SIG-M5 treated with dmso at 0.1 percent for 504 hours (cell line): ENCODE measurements around the gene C10orf105.

ENCODE experiments used
- DNase-seq: peaks from one replicate; lab custom pipeline; 2025; ENCODE audit not compliant: unreplicated experiment; lab: John Stamatoyannopoulos, UW

Gene C10orf105

DNA sequence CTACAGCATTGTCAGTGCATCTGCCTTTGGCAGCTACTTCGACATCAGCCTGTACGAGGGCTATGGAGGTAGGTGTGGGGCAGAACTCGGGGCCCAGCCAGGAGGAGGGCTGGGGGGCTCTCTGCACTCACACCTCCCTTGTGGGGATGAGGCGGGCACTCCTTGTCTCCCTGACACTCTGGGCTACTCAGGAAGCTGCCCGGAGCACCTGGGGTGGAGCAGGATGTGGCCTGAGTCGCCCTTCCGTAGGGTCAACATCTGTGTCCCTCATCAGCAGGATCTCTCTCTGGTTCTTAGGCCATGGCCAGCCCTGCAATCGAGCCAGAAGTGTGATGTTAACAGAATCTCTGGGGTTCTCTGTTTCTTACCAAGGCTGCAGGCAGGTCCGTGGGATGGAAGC is 40.2 kb downstream of the C10orf105 start:
- DNase-seq: no peak

DNA sequence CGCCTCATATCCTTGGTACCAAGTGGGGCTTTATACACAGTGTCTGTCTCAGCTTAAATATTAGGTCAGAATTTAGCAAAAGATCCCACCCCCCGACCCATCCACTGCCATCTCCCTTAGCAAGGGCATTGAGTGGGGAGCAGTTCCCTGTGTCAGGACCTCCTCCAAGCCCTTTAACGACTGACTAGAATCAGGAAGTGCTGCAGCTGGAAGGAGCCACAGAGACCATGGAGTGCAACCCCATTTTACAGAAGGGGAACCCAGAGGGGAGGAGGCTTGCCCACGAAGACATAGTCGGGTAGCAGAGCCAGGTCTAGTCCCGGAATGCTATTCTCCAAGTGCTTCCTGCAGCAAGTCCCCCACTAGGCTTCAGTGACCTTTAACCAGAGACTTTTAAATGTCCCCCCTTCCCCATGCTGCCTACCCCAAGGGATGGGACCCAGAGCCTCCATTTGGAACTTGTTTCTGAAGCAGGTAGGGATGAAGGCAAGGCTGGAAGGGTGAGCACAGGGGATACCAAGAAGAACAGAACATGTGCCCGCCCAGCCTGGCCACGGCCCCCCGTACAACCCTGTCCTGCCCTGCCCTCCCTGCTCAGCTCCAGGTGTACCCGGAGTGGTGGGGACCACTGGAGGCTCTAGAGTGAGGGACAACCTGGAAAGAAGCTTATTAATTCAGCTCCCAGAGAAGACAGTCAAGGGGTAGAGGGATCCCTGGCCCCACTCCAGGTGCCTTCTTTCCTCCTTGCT is 41.3 kb downstream of the C10orf105 start:
- no peak for DNase-seq

DNA sequence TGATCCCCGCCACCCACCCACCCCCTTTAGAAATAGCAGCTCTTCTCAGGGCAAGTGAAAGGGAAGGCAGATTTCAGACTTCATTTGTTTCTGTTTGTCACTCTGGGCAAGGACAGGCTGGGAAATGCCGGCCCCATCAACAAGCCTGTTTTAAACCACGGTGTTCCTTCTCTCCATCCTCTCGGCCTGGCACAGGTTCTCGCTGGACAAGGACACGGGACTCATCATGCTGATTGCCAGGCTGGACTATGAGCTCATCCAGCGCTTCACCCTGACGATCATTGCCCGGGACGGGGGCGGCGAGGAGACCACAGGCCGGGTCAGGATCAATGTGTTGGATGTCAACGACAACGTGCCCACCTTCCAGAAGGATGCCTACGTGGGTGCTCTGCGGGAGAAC is 42.3 kb downstream of the C10orf105 start:
- no peak for DNase-seq

DNA sequence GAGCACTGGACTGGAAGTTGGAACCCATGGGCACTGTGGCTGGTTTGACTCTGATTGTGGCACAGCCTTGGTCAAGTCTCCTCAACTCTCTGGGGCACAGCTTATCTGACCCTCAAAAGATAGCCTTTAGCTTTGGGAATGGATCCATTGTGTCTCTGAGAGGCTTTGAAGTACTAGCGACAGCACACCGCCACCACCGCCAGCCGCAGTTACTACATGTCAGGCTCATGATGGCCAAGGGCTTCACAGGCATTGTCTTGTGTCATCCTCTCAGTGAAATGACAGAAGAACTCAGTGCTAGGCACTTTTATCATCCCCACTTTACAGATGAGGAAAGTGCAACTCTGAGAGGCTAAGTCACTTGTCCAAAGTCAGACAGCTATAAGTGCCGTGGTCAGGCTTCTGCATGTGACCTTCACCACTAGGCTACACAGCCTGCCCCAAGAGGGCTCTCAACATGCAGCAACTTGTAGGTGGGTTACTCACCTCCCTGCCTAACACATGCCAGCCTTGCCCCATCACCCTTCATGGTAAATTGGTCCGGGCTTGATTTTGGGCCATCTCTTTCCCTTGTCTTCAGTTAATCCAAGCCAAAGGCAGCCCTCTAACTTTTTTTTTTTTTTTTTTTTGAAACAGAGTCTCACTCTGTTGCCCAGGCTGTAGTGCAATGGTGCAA is 44.1 kb downstream of the C10orf105 start:
- DNase-seq: no peak

DNA sequence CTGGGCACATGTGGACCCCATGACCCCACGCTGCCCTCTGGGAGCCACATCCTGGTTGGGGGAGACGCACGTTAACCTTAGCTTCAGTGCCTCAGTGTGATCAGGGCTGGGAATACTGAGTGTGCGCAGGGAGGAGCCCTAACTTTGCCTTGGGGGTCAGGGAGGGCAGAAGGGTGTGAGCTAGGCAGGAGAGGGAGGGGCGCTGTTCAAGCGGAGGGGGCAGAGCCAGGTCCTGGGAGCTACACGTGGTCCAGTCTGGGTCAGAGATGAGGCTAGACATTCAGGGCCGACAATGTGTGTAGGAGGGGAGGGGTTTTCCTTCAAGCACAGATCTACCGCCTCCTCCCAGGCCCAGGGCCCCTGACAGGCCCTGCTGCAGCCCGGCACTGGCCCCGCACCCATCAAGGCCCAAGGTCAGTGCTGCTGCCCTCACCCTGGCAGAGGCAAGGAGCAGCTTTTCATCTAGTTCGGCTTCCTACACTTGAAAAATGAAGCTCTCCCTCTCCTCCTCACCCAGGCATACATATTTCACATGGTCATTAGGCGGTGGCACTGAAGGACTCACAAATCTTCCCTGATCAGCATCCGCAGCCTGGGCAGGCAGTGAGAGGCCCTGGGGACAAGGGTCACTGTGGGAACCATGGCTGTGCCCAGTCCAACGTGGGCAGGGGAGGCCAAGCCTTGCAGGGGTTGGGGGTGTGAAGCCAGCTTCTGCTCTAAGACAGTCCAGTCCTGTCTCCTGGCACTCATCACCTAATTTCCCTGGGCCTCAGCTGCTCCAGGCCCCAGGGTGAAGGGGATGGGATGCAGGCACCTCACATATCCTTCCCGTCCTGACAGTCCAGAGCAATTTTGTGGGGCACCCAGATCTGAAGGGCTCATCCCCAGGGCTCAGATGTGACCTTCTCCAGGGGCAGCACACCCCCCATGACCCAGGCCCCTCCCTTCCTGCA is 47.3 kb downstream of the C10orf105 start:
- DNase-seq: no peak

DNA sequence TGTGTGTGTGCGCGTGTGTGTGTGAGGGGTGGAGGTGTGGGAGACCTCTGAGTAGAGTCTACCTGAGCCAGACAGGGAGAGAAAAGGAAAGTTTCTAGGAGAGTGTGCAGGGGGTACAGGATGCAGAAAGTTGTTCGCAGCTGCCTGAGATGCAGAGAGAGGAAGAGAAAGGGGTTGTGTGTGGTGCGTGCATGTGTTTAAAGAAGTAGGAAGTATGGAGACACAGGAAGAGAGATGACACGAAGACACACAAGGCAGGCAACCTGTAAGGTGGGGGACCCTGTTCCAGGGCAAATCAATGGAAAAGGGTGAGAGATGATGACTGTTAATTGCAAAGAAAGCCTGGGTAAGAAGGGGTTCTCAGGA is 52.2 kb downstream of the C10orf105 start:
- peak; percentile 23 for DNase-seq

DNA sequence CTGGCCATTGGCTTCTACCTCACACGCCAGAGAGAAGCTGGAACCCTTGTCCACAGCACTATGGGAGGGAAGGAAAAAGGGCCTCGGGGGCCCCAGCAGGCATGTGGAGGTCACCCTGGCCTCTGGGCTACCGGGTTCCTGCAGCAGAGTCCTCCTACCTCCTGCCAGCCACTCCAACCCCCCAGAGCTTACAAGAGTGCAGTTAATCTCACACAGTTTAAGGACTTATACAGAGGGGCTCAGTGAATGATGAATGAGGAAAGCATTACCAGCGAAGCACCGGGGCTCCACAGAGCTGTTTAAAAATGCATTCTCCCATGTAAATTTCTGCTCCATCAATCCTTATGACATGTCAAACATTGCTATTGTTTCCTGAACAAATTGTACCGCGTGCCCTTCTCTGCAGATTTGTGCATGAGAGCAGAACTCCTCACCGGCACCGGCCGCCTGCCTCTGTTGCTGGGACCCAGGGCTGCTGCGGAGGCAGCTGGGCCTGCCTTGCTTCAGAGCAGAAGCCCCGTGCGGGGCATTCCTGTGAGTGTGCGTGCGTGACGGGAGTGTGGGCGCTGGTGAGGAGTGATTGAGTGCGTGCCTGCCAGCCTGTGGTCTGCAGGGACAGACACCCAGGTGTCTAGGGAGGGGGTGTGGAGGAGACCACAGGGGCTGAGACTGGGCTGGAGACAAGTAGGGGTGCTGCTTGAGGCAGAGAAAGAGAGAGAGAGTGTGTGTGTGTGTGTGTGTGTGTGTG is 52.8 kb downstream of the C10orf105 start:
- DNase-seq: no peak

DNA sequence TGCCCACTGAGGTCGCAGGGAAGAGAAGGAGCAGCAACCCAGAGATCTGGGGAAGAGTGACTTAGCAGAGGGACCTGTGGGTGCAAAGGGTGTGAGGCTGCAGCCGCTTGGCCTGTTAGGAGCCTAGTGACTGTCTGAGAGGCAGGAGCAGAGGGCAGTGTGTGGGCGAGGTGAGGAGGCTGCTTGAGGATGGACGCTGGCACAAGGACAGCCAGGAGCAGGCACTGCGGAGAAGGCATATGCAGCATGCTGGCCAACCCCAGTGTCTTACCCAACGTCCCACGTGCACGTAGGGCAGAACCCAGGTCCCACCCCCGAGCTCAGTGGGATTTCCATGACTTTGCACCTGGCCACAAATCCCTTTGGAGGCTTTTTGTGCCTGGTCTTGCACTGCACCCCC is 54.1 kb downstream of the C10orf105 start:
- DNase-seq: no peak

DNA sequence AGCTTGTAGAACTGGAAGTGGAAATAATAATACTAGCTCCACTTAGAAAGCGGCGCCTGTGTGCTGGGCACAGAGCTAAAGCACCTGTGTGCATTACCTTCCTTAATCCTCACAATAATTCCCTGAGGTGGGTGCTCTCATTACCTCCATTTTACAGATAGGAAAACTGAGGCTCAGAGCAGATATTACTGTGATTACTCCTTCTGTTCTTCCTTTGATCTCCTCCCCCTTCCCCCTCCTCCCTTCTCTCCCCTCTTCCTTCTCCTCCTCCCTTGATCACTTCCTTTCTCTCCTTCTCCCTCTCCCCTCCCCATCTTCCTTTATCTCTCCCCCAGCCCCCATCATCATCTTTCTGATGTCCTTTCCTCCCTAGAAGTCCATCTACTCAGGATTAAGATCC is 55.0 kb downstream of the C10orf105 start:
- DNase-seq: no peak

DNA sequence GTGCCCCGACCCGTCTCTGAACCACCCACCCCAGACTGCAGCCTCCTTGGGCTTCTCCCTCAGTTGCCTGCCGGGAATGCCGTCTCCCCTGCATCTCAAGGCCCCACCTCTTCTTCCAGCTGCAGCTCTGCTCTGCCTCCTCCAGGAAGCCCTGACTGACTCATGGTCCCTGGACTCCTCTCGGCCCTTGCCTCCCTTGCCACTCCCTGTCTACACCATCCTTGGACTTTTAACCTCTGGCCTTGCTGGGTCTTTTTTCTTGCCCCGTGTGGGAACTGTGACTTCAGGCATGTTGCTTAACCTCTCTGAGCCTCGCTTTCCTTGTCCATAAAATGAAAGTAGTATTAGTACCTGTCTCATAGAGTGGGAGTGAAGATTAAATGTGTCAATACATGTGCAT is 56.3 kb downstream of the C10orf105 start:
- DNase-seq: no peak

DNA sequence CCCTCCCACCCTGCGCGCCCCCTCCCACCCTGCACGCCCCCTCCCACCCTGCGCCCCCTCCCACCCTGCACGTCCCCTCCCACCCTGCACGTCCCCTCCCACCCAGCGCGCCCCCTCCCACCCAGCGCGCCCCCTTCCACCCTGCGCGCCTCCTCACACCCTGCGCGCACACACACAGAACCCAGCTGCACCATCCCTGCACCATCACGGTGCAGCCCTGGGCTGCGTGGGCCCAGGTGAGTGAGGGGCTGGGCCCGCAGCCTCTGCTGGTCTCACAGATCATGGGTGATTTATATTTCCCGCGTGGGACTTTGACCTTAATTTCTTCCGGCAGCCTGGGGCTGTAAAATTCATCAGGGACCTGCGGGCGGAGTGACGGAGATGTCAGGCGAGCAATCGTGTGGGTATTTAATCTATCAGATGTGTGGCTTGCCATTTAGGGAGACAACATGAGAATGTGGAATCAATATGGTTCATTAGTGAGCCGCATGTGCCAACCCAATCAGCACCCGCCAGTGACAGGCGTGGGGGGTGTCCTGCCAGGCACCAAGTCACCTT is 57.7 kb downstream of the C10orf105 start:
- no peak for DNase-seq
